ENCODE measurements around the gene PSMC3.

Gene PSMC3

DNA sequence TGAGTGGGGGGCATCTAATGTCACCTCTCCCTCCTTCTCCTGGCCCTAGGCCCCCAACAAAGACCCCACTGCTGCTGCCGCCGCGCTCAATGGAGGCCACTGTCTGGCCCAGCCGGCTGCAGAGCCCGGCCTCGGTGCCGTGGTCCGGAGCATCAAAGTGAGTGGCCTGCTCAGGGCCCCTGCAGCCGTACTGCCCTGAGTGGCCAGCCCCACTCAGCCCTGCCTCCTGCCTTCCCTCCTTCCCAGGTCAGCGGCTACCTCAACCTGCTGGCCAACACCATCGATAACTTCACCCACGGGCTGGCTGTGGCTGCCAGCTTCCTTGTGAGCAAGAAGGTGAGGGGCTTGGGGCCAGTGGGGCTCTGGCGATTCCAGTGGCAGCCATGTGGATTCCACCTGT lies 12.9 kb downstream of the PSMC3 start:
- no peak for DNase-seq (ENCODE audit: low read depth)

DNA sequence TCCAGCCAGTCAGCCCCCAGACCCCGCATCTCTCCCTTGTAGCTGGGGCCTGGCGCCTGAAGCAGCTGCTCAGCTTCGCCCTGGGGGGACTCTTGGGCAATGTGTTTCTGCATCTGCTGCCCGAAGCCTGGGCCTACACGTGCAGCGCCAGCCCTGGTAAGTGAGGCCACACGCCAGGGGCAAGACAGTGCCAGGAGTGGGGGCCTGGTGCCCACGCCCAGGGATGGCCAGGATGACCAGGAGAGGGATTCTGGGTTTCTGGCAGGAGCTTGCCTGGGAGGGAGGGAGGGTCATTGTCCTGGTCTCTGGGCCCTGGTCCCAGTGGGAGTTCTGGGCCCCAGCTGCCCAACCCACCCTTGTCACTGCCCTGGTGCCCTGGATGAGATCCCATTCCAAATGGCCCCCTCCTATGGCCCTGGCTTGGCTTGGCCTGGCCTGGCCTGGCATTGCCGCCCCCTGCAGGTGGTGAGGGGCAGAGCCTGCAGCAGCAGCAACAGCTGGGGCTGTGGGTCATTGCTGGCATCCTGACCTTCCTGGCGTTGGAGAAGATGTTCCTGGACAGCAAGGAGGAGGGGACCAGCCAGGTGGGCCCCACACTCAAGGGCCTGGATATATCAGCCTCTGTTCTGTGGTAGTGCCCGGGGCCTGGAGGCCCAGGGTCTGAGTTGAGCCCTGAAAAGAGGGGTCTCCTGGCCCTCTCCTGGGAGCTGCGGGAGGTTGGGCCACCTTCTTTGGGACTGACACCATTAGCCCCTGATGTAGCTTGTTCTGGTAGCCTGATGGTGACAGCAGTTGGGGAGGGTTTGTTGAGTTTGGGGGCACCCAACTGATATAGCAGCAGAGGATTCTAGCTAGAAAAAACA lies 14.1 kb downstream of the PSMC3 start:
- no peak for DNase-seq (ENCODE audit: low read depth)

DNA sequence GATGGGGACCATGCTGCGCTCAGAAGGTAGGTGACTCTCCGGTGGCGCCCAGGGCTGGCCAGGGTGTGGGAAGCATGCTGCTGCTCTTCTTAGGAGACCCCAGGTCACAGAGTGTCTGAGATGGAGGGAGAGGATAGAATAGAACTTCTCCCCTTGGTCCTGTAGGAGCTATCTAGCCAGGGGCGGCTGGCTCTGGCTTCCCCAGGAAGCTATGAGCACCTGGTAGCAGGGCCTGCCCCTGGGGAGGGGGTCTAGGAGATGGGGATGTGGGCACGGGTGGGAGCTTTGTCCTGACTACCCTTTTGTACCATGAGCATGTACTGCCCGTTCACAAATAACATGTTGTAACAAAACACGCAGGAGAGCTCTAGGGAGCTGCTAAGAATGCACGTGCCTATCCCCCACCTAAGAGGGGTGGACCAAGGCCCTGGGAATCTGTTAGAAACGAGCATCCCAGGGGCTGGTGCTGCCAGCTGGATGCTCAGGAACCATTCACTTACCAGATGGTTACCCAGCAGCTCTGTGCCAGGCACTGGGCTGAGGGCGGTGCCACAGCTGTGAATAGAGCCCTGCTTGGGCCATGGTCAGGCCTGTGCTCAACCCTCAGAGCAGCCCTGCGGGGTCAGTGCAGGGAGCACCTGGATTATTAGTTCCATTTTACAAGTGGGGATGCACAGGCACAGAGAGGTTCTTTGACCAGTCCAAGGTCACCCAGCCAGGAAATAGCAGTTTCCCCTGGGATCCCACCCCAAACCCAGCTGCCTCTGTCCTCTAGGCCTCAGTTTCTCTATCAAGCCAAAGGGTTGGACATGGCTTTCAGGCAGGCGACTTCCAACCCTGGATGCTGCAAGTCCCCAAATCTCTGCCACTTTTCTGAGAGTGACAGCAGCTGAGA lies 15.6 kb downstream of the PSMC3 start:
- DNase-seq (ENCODE audit: low read depth): no peak

DNA sequence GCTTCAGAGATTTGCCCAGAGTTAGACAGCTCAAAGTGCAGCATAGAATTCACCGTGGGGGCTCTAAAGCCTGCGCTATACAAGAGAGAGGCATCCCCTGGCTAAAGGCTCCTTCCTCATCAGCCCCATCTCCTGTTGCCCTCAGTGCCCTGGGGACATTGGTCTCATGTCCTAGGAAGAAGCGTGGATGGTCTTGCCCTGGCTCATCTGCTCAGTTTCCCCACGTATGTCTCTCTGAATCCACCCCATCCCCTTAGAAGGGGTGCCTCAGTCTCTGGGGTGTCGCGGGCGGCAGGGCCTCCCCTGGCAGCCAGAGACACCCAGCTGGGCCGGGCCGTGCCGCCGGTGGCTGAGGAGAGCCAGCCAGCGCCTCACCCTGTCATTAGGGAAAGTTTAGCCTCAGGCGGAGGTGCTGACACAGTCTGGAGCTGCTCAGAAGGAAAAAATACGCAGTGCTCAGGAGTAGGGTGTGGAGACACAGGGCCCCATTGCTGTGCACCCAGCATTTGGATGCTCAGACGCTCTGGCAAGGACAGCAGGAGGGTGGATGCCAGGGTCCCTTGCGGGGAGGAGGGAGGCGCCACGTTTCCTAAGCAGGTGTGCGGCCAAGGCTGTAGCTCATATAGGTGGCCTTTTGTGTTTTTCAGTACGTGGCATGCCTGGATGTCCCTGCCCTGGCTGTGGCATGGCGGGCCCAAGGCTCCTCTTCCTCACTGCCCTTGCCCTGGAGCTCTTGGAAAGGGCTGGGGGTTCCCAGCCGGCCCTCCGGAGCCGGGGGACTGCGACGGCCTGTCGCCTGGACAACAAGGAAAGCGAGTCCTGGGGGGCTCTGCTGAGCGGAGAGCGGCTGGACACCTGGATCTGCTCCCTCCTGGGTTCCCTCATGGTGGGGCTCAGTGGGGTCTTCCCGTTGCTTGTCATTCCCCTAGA lies 16.5 kb downstream of the PSMC3 start:
- DNase-seq (ENCODE audit: low read depth): no peak

DNA sequence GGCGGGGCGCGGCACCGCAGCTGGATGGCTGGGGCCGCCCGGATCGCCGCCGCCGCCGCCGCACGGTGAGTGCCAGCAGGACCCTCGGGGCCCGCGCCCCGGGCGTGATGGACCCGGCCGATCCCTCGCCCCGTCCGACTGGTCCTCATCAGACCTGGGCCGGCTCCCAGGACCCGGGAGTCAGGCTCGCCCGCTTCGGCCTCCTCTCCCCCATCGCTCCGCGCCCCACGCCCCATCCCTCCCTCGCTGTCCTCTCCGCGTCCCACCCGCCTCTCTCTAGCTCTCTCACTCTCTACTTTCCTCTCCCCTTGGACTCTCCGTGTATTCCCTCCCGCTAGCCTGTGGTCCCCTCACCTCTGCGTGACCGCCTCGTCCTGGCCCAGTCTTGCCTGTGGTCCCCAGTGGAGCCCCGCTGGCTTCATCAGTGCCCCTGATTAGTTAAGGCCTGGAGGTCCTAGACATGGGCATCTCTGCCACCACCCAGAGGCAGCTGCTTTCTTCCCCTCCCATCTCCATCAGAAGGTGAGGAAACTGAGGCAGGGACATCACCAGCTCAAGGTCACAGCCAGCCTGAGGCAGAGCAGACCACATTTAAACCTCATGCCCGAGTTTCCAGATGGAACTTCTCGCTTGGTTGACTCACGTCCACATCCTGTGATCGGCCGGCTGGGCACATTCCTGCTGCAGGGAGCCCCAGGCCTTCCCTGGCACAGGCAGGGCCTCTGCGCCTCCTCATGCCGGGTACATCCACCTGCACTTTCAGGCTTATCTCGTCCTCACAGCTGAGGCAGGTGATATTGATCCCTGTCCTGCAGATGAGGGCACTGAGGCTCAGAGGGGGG lies 17.4 kb downstream of the PSMC3 start:
- DNase-seq (ENCODE audit: low read depth): peak; percentile 64

DNA sequence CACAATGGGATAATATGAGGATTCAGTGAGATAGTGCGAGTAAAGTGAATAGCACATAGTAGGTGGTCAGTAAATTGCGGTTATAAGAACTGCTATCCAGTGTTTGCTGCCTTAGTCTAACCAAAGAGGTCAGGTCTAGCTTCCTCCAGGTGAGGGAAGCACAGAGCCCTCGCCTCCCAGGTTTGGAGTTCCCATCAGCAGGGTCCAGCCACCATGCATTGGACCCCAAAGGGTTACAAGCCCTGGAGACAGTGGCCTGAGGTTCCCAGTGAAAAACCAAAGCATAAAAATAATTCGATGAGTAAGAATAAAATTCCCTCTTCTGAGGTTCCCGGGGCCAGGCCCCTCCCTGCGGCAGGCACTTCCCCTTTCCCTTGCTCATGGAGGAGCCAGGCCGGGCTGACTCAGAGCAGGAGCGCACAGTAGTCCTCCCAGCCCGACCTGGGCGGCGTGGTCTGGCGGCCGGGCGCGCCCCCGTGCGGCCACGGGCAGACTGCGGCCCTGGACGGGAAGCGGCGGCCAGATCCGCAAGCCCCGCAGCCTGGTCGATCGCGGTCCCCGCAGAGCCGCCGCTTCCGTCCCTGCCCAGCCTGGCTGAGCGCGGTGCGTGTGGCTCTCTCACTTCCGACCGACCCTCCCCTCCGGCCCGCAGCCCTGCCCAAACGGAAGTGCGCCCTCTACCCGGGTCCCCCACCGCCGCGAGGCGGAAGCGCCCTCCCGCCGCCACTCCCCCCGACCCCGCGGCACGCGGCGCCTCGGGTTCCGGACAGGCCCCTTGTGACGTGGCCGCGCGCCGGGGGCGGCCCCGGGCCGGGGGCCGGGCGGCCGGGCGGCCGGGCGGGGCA lies 18.3 kb downstream of the PSMC3 start, which contains the start of gene SLC39A13:
SLC39A13 (plus strand) TSS at position 845 of the 845 bp plus-strand sequence. CDS start 1,505 bp downstream, outside the sequence.
- peak; percentile 84 for DNase-seq (ENCODE audit: low read depth)

DNA sequence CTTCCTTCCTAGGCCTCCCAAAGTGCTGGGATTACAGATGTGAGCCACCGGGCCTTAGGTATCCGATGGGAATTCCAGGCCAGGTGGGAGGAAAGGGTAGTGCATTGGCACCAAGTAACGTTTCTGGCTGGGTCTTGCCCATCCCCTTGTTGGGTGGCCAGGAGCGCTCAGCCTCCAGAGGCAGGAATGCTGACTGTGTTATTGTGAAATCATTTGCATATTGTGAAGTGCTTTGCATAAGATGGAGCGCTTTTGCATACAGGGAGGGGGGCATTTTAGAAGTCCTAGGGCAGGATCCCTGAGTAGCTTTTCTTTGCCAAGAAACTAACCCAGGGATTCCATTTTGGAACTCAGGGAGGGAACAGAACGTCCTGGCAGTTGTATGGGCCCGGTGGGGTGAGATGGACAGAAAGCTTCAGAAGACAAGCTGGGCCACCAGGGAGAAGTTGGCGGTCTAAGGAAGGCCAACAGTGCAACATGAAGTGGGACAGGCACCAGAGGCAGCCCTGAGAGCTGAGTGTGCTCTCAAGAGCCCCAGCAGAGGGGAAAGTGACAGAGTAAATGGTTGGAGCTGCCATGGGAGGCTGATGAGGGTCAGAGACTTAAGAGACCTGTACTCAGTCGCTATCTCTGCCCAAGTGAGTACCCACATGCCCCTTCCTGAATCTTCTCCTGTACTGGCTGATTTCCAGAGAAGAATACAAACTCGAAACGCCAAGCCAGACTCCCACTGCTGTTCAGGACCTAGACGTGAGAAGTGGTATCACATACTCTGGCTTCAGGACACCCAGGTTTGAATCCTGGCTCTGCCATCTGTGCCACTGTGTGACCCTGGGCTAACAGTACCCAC lies 19.1 kb downstream of the PSMC3 start:
- DNase-seq (ENCODE audit: low read depth): no peak

DNA sequence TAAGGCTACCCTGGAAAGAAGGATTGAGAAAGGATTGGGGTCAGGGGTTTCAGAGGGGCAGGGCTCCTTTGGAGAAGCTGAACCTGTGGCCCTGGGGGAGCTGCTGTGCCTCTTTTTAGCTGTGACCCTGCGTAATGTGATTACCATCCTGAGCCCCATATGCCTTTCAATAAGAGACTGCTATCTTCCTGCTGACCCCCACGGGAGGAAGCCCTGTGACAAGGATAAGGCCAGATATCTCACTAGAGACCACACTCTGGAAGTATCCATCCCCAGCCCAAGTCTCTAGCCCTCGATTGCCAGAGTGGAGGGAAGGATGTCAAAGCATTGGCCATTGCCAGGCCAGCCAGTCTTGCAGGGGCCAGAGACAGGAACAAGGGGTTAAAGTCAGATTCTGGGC lies 22.7 kb downstream of the PSMC3 start:
- no peak for DNase-seq (ENCODE audit: low read depth)

DNA sequence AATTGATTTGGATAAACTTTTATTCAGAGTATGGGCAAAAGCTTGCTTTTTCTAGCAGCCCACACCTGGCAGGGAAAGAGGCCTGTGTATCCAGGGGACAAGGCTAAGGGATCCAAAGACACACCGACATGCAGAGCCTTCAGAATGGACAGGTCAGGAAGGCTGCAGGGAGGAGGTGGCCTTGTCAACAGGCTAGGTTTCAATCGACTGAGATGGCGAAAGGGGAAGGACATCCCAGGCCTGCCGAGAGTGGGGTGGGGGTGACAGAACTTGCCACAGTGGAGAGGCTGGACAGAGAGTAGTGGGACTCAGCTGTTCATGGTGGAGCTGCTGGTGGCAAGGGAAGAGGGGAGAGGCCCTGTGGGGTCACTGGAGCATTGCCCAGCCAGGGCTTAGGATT lies 23.1 kb downstream of the PSMC3 start:
- DNase-seq (ENCODE audit: low read depth): no peak

DNA sequence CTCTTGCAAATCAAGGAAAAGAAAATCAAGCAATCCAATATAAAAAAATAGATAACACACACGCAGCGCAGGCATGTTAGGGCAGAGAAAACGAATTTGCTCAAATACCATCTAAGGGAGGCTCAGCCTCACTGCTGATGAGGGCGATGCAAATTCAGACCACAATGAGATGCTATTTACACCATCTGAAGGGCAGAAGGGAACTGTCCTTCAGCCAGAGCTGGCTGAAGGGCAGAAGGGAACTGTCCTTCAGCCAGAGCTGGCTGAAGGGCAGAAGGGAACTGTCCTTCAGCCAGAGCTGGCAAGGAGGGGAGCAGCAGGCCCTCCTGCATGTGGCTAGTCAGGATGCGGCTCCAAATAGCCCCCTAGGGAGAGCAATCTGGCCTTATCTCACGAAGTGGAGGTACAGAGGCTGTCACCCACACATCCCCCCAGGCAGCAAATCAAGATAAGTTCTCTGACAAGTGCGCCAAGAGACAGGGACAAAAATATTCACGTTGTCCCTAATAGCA lies 25.4 kb downstream of the PSMC3 start:
- no peak for DNase-seq (ENCODE audit: low read depth)

DNA sequence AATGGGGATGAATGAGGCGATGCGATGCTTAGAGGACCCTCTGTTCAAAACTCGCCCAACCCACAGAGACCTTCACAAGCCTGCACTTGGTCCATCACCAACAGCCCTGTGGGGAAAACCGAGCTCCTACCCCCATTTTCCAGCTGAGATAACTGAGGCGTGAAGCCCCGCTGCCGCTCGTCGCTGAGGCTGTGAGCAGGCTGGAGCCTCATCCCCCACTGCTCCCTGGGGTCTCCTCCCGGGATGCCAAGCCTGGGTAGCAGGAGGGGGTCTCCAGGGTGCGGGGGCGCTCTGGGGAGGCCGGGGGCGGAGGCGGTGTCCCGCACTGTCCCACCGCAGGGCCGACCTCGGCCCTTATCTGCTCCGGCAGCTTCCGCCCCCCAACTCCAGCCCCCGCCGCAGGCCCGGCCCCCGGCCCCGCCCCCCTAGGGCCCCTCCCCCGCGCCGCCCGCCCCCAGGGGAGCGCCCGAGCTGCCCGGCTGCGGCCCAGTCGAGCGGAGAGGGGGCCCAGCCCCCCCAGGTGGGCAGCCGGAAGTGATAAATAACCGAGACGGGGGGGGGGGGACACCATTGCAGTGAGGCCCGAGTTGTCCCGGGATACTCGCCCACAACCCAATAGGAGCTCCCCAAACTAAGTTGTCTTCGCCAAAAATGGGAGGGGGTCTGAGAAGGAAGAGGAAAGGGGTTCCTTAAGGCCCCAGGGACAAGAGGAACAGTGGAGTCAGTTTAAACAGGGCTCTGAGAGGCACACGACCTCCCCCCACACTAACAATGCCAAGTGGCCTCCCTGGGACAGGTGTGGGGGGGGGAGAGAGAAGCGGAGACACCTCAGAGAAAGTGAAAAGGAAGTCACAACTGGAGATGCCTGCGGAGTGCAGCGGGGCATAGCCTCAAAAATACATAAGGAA lies 26.1 kb downstream of the PSMC3 start:
- DNase-seq (ENCODE audit: low read depth): no peak

DNA sequence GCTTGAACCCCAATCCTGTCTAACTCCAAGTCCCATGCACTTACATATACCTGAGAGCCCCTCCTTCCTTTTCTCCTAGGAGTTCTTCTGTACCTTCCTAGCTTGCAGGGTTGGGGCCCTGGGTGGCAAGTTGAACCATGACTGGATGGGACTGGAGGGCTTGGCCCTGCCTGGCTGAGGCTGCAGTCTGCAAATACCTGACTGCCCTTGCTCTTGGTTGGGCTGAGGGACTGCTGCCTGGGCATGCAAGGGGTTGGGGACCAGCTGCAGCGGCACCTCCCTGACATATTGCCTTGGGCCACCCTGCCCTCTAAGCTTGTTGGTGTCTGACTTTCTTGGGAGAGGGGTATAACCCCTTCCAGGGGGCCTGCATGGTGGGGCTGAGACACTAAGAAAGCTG lies 27.7 kb downstream of the PSMC3 start:
- no peak for DNase-seq (ENCODE audit: low read depth)

DNA sequence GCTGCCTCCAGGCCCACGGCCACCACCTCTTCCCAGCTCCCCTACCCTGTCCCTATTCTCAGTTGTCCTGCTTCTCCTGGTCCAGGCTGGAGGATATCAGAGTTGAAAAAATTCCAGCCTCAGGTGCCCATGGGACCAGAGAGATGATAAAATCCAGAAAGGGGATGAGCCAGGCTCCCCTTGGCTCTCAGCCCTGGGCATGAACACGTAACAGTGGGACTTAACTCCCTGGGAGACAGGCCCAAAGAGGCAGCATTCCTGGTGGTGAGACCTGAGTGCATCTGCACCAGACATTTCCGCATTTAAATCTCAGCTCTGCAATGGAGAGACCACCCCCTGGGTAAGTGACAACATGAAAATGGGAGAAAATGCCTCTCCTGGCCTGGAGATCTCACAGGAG lies 28.2 kb downstream of the PSMC3 start:
- DNase-seq (ENCODE audit: low read depth): no peak

DNA sequence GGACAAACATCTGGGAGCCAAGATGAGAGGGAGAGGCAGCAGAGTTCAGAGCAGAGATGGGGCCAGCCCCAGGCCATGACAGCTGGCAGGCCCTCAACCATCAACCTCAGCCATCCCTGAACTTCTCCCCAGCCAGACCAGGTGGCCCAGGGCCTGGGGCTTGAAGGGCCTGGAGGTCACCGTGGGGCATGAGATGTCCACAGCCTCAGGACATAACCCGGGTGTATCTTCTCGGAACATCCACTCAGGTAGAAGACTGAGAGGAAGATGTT lies 30.3 kb downstream of the PSMC3 start:
- no peak for DNase-seq (ENCODE audit: low read depth)

DNA sequence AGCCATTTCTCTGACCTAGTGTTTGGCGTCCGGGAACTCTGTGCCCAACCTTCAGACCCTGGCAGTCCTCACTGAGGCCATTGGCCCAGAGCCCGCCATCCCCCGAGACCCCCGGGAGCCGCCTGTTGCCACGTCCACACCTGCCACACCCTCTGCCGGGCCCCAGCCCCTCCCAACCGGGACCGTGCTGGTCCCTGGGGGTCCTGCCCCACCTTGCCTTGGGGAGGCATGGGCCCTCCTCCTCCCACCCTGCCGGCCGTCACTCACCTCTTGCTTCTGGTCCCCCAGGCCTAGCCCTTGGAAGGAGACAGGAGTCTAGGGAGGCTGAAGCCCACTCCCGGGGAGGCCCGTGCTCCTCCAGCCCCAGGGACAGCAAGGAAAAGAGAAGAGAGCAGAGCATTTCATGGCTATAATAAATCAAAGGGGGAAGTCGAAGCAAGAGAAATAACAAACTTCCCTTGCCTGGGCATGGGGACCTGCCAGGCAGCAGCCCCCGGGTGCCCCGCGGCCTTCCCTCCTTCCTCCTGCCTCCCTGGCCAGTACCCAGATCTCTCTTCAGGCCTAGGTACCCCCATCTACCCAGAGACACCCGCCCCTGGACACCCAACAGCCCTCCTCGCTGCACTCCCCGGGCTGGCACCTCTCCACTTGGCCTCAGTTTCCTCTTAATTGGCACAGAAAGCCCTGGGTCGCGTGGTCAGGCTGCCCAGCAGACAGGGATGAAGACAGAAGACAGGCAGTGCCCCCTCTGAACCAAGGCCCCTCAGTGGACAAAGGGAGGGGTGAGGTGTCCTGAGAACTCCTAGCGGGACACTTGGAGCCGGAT lies 30.8 kb downstream of the PSMC3 start:
- no peak for DNase-seq (ENCODE audit: low read depth)

DNA sequence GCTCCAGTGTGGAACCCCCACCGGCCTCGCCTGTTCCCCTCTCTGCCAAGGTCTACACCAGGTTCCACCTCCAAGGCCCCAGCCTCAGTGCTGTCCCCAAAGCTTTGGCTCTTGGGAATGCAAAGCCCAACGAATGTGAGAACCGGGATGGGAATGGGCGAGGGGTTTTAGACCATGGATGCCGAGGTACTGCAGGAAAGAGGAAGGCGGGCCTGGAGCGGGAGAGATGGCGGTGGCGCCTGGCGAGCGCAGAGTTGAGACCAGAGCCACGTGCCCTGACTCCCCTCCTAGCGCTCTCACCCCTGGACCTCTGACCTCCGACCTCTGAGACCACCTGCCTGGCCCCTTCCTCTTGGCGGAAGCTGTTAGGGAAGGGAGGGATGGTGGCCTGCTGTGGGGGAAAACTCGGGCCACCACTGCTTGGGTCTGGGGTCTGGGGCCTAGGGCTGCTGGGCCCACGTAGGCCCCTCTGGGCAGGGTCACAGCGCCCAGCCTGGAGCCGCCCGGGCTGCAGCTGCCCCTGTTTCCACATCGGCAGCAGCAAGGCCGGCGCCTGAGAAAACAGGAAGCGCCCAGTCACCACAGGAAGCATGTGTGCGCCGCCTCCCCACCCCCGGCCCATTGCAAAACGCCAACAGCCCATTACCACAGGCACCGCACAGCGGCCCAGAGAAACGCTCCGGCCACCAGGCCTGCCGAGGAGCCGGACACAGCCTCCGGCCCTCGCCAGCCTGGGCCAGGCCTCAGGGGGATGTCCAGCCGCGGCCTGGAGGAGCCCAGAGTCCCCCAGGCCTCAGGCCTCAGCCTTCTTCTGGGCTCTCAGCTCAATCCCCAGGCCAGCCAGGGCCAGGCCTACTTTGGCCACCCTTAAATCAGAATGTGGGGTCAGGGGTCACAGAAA lies 31.7 kb downstream of the PSMC3 start:
- DNase-seq (ENCODE audit: low read depth): no peak
